ENCODE measurements around the gene MEF2C. TPM values are rescaled to one million over a fixed set of nuclear protein-coding genes. Genes with fewer than 3 reads are reported as not detected.

The MEF2C gene
- total and polyA plus RNA-seq, 2 experiments from 2014 or later: 3.2 to 3.4 TPM

DNA sequence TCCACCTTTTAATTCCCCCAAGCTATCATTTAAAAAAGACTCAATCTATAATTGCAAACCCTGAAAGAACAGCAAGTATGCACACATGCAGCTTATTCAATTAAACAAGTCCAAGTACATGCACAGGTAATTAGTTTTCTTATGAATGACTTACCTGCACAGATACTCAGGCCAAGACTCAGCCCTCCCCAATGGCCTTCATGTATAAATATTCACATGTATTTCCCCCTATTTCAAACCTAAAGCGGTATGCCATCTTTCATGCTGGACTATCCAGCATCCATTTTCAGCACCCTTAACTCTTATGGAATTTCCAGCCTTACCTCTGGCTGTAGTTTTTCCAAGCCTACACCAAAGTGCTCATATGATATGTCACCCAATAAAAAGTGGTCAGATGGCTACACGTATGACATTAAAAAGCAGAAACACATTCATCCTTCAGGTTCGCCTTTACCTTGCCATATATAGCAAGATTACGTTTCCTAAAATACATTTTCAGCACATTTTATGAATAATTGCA, 205.5 kb downstream of the MEF2C start:
- Histone ChIP-seq H3F3A (ENCODE audit: insufficient read depth) (no peaks in the 10 kb centered on the region), H3K36me3 (ENCODE audit: low read depth) (no peaks in the 10 kb centered on the region), H2AFZ (no peak overlapping the region), H3K4me2 (ENCODE audit: unreplicated experiment) (no peak overlapping the region), H3K27me3 (replicated peaks; ENCODE audit: insufficient read depth) (peaks cover 93% of the 10 kb centered on the region), H3K9me2 (ENCODE audit: insufficient read depth) (no peaks in the 10 kb centered on the region), H3K79me2 (ENCODE audit: insufficient read depth) (no peaks in the 10 kb centered on the region), H3K27ac (no peak overlapping the region), H4K20me1 (ENCODE audit: insufficient read depth) (no peaks in the 10 kb centered on the region), H3K9ac (no peak overlapping the region), H3K4me1 (ENCODE audit: insufficient read depth) (no peaks in the 10 kb centered on the region), H3K9me3 (ENCODE audit: low read depth) (no peaks in the 10 kb centered on the region), H3K4me3 (no peak overlapping the region)
- no peak for DNase-seq
- no peak for TF ChIP-seq EZH2phosphoT487 (IDR thresholded peaks at IDR 0.05; ENCODE audit: insufficient read depth, low read depth)
- 12 to 15% methylated on average over 4 of the region's 4 CpGs for WGBS, 2 experiments (ENCODE audit: low coverage in 1 of 2, low lambda C conversion rate in 2 of 2, missing lambda C conversion rate in 2 of 2)
- in situ Hi-C loops (cut with MboI): loop anchor here (25.0 kb wide), 1 partner anchor 540 kb away; no protein-coding TSS in a partner anchor

DNA sequence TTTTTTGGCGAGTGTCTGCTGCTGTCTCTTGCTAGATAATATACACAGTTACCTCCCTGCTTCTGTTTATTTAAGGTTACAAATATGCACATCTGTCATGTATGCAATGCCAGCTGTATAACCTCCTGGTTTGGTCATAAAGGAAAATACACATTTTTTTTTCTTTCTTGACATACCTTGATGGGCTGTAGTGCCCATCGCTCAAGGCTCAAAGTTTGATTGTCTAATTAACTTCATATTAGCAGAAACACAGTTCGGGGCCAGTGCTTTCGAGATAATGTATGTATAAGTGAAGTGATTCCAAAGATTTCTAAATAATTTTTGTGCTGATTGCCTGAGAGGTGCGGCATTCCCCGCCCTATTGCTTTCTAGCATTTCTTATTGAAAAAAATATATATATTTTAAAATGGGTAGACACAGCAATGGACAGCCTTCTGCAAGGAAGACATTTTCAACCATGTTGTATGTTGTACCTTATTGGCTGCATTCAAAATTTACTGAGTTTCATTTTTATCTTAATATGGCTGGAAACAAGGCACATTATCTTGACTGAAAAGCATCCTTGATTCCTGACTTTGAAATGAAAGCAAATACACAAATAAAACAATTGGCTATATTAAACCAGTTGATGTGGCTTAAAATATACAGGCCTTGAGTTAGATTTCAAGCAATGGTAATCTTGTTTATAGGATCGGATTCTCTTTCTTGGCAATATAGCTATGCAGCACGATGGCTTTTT, 206.2 kb downstream of the MEF2C start:
- Histone ChIP-seq H3K36me3 (ENCODE audit: low read depth) (no peaks in the 10 kb centered on the region), H4K20me1 (ENCODE audit: insufficient read depth) (no peaks in the 10 kb centered on the region), H3K4me1 (ENCODE audit: insufficient read depth) (no peaks in the 10 kb centered on the region), H3K4me2 (ENCODE audit: unreplicated experiment) (no peak overlapping the region), H3K4me3 (no peak overlapping the region), H2AFZ (no peak overlapping the region), H3K27ac (no peak overlapping the region), H3F3A (ENCODE audit: insufficient read depth) (no peaks in the 10 kb centered on the region), H3K9ac (no peak overlapping the region), H3K9me2 (ENCODE audit: insufficient read depth) (no peaks in the 10 kb centered on the region), H3K27me3 (replicated peaks; ENCODE audit: insufficient read depth) (peaks cover 93% of the 10 kb centered on the region), H3K79me2 (ENCODE audit: insufficient read depth) (no peaks in the 10 kb centered on the region), H3K9me3 (ENCODE audit: low read depth) (no peaks in the 10 kb centered on the region)
- 25% methylated on average over 8 of the region's 8 CpGs for WGBS, 2 experiments (ENCODE audit: low coverage in 1 of 2, low lambda C conversion rate in 2 of 2, missing lambda C conversion rate in 2 of 2)
- in situ Hi-C loops (cut with MboI): loop anchor here (25.0 kb wide), 1 partner anchor 540 kb away; no protein-coding TSS in a partner anchor
- peak; percentile 80 for TF ChIP-seq EZH2 (IDR thresholded peaks at IDR 0.05; ENCODE audit: insufficient read depth, poor library complexity, severe bottlenecking)
- 0 out of 2 replicates have a peak, but pooled peaks have one; percentile 11 for TF ChIP-seq EZH2phosphoT487 (IDR thresholded peaks at IDR 0.05; ENCODE audit: insufficient read depth, low read depth)
- no peak for DNase-seq

DNA sequence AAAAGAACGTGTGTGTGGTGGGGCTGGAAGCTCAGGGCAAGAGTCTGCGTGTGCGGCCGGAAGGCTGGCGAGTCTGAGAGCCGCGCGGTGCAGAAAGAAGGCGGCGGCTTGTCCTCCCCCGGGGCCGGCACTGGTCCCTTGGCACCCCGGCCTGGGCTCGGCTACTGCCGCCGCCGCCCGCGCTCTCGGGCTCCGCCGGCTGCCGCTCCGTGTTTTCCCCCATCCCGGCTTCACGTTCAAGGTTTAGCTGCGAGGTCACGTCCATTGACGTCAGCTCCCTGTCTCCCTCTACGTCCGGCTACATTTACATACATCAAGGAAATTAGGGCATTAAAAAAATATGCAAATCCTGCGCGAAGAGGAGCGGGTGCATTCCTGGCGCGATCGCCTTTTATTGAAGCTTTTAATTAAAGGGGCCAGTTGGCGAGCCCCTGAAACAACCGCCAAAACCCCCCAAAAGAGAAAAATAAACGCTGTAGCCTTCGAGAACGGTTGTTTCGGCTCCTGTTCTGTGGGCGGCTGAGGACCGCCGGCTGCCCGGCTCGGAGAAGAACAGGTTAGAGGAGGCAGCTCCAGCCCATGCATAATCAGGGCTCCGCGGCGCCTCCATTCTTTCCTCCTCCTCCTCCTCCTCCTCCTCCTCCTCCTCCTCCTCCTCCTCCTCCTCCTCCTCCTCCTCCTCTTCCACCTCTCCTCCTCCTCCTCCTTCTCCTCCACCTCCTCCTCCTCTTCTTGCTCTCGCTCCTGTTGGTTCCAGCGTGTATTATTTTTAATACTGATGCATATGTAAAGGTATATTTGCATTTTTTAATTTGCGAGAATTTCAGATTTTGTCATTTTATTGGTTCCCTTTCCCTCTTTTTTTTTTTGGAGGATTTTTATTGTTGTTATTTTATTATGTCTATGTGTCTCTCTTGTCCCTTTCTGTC, 207.0 kb downstream of the MEF2C start:
- Histone ChIP-seq H3K4me2 (ENCODE audit: unreplicated experiment) (peak overlapping the region; percentile 76), H3K9me2 (ENCODE audit: insufficient read depth) (no peaks in the 10 kb centered on the region), H3K27me3 (replicated peaks; ENCODE audit: insufficient read depth) (peaks cover 94% of the 10 kb centered on the region), H3K4me1 (ENCODE audit: insufficient read depth) (no peaks in the 10 kb centered on the region), H3K9me3 (ENCODE audit: low read depth) (no peaks in the 10 kb centered on the region), H3K9ac (no peak overlapping the region), H3K36me3 (ENCODE audit: low read depth) (no peaks in the 10 kb centered on the region), H3K4me3 (peak overlapping the region; percentile 68), H3K27ac (no peak overlapping the region), H3K79me2 (ENCODE audit: insufficient read depth) (no peaks in the 10 kb centered on the region), H2AFZ (peak overlapping the region; percentile 78), H4K20me1 (ENCODE audit: insufficient read depth) (no peaks in the 10 kb centered on the region), H3F3A (ENCODE audit: insufficient read depth) (no peaks in the 10 kb centered on the region)
- WGBS, 2 experiments (ENCODE audit: low coverage in 1 of 2, low lambda C conversion rate in 2 of 2, missing lambda C conversion rate in 2 of 2): 2 to 4% methylated on average over 45 to 54 of the region's 54 CpGs
- in situ Hi-C loops (cut with MboI): loop anchor here (25.0 kb wide), 1 partner anchor 539 kb away; no protein-coding TSS in a partner anchor
- peak; percentile 63 for DNase-seq
- TF ChIP-seq EZH2phosphoT487 (IDR thresholded peaks at IDR 0.05; ENCODE audit: insufficient read depth, low read depth) (0 out of 2 replicates have a peak, but pooled peaks have one; percentile 28), EZH2 (IDR thresholded peaks at IDR 0.05; ENCODE audit: insufficient read depth, poor library complexity, severe bottlenecking) (peak; percentile 26)

DNA sequence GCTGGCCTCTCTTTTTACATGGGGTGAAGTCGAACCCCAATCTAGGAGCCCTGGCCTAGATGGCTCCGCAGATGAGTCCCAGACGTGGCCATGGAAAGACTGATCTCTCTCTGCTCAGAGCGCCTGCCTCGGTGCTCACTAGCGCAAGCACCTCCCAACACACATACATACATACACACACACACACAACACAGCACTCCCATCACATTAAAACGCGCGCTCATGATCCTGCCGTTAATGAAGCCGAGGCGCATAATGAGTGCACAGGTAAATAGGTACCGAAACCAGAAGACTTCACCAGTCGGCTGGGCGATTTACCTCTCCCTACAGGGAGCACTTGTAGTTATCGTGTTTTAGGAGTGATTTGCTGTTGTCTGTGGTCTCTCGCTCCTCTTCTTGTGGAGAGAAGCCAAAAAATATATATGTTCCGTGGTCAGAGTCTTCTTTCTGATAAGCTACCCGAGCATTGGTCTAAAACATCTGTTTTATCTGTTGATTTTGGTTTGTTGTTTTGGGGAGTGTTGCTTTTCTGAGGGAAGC, 207.7 kb downstream of the MEF2C start:
- H3K9me2 ChIP-seq (ENCODE audit: insufficient read depth): no peaks in the 10 kb centered on the region
- no peak overlapping the region for H3K27ac ChIP-seq
- no peaks in the 10 kb centered on the region for H4K20me1 ChIP-seq (ENCODE audit: insufficient read depth)
- no peak overlapping the region for H3K9ac ChIP-seq
- WGBS, 2 experiments (ENCODE audit: low coverage in 1 of 2, low lambda C conversion rate in 2 of 2, missing lambda C conversion rate in 2 of 2): 26 to 33% methylated on average over 19 of the region's 19 CpGs
- peak overlapping the region; percentile 68 for H3K4me3 ChIP-seq
- DNase-seq: no peak
- H3K79me2 ChIP-seq (ENCODE audit: insufficient read depth): no peaks in the 10 kb centered on the region
- peak overlapping the region; percentile 76 for H3K4me2 ChIP-seq (ENCODE audit: unreplicated experiment)
- in situ Hi-C loops (cut with MboI): loop anchor here (25.0 kb wide), 1 partner anchor 538 kb away; no protein-coding TSS in a partner anchor
- no peak for TF ChIP-seq EZH2phosphoT487 (IDR thresholded peaks at IDR 0.05; ENCODE audit: insufficient read depth, low read depth)
- no peak for TF ChIP-seq EZH2 (IDR thresholded peaks at IDR 0.05; ENCODE audit: insufficient read depth, poor library complexity, severe bottlenecking)
- peaks cover 96% of the 10 kb centered on the region for H3K27me3 ChIP-seq (replicated peaks; ENCODE audit: insufficient read depth)
- no peaks in the 10 kb centered on the region for H3K36me3 ChIP-seq (ENCODE audit: low read depth)
- H3K4me1 ChIP-seq (ENCODE audit: insufficient read depth): no peaks in the 10 kb centered on the region
- peak overlapping the region; percentile 78 for H2AFZ ChIP-seq
- H3K9me3 ChIP-seq (ENCODE audit: low read depth): no peaks in the 10 kb centered on the region
- H3F3A ChIP-seq (ENCODE audit: insufficient read depth): no peaks in the 10 kb centered on the region

Data from GM23248 (cell line).